Measurements from ENCODE around the gene TACR1. TPM values are rescaled to one million over a fixed set of nuclear protein-coding genes. Genes with fewer than 3 reads are reported as not detected.

Gene TACR1
- total RNA-seq, 1 experiment from 2014 or later: not detected

DNA sequence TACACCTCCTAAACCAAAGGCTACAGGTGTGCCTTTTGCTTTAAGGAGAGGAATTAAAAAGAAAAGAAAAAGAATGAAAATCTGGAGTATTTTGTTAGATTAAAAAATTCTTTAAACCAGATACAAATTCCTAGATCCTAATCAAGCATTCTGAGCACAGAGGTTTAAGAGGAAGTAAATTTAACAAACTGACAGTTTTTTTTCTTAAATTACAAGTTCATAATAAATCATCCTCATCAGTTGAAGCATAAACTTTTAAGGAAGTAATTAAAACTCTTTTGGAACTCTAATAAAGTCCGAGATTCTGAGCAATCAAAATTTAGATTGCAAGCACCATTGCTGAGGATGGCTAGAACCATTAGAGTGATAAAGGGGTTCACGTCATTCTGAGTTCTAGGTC is 165.8 kb downstream of the TACR1 start:
- POLR2A ChIA-PET (ENCODE audit: unreplicated experiment): no interaction called here
- CTCF ChIA-PET: no interaction called here
- Histone ChIP-seq H3K27ac (no peak overlapping the region), H3K9me3 (ENCODE audit: insufficient read depth, low read depth) (no peaks in the 10 kb centered on the region), H3K4me3 (no peak overlapping the region), H4K20me1 (ENCODE audit: insufficient read depth) (no peaks in the 10 kb centered on the region), H3K9me2 (ENCODE audit: insufficient read depth) (0 out of 2 replicates have a peak, but pooled peaks cover 3% of the 10 kb centered on the region), H3K4me2 (no peak overlapping the region), H2AFZ (no peak overlapping the region), H3K79me2 (ENCODE audit: low read depth) (no peaks in the 10 kb centered on the region), H3F3A (ENCODE audit: insufficient read depth, low read depth) (no peaks in the 10 kb centered on the region), H3K27me3 (ENCODE audit: insufficient read depth, low read depth) (no peaks in the 10 kb centered on the region), H3K4me1 (replicated peaks; ENCODE audit: insufficient read depth) (no peaks in the 10 kb centered on the region), H3K36me3 (ENCODE audit: low read depth) (no peaks in the 10 kb centered on the region)
- TF ChIP-seq, protein P1, sequence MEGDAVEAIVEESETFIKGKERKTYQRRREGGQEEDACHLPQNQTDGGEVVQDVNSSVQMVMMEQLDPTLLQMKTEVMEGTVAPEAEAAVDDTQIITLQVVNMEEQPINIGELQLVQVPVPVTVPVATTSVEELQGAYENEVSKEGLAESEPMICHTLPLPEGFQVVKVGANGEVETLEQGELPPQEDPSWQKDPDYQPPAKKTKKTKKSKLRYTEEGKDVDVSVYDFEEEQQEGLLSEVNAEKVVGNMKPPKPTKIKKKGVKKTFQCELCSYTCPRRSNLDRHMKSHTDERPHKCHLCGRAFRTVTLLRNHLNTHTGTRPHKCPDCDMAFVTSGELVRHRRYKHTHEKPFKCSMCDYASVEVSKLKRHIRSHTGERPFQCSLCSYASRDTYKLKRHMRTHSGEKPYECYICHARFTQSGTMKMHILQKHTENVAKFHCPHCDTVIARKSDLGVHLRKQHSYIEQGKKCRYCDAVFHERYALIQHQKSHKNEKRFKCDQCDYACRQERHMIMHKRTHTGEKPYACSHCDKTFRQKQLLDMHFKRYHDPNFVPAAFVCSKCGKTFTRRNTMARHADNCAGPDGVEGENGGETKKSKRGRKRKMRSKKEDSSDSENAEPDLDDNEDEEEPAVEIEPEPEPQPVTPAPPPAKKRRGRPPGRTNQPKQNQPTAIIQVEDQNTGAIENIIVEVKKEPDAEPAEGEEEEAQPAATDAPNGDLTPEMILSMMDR (conservative IDR thresholded peaks at IDR 0.05): no peak
- no peak for TF ChIP-seq EZH2 (IDR thresholded peaks at IDR 0.05; ENCODE audit: low read depth)
- intact Hi-C loops (cut with micrococcal nuclease; ENCODE audit: unreplicated experiment): no loop called here
- no TSS peak for BruUV-seq (replicated peaks)
- DNase-seq: no peak

DNA sequence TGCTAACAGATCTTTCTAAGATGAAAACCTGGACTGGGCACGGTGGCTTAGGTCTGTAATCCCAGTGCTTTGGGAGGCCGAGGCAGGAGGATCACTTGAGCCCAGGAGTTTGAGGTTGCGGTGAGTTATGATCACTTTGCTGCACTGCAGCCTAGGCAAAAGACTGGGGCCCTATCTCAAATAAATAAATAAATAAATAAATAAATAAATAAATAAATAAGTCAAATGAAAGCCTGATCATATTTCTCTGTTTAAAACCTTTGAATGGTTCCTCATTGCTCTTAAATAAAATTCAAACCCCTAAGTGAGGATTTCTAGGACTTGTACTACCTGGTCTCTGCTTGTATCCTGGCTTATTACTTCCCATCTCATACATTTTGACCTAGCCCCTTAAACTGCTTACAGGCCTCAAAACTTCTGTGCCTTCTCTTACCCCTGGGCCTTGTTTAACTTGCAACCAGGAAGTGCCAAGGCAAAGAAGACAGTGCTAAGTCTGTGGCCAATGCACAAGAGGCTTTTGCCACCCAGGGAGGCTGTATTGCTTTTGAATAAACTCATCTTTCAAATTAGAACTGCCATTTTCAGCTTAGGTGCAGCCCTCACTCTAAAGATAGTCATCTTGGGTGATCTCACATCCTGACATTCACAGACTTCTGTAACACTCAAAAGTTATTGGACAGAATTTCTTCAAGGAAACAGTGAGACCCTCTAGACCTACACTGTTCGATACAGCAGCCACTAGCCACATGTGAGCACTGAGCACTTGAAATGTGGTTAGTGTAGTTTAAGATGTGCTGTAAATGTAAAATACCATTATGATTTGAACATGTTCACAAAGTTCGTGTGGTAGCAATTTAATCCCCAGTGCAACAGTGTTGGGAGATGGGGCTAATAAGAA is 167.2 kb downstream of the TACR1 start:
- H3K4me2 ChIP-seq: no peak overlapping the region
- DNase-seq: no peak
- CTCF ChIA-PET: no interaction called here
- intact Hi-C loops (cut with micrococcal nuclease; ENCODE audit: unreplicated experiment): no loop called here
- H4K20me1 ChIP-seq (ENCODE audit: insufficient read depth): no peaks in the 10 kb centered on the region
- H3K36me3 ChIP-seq (ENCODE audit: low read depth): no peaks in the 10 kb centered on the region
- no peaks in the 10 kb centered on the region for H3K9me2 ChIP-seq (ENCODE audit: insufficient read depth)
- no peak overlapping the region for H2AFZ ChIP-seq
- H3K4me1 ChIP-seq (replicated peaks; ENCODE audit: insufficient read depth): no peaks in the 10 kb centered on the region
- TF ChIP-seq EZH2 (IDR thresholded peaks at IDR 0.05; ENCODE audit: low read depth): no peak
- TF ChIP-seq, protein P1 (conservative IDR thresholded peaks at IDR 0.05): no peak
- no peak overlapping the region for H3K4me3 ChIP-seq
- H3F3A ChIP-seq (ENCODE audit: insufficient read depth, low read depth): no peaks in the 10 kb centered on the region
- H3K27me3 ChIP-seq (ENCODE audit: insufficient read depth, low read depth): no peaks in the 10 kb centered on the region
- H3K27ac ChIP-seq: no peak overlapping the region
- POLR2A ChIA-PET (ENCODE audit: unreplicated experiment): no interaction called here
- no peaks in the 10 kb centered on the region for H3K9me3 ChIP-seq (ENCODE audit: insufficient read depth, low read depth)
- no peaks in the 10 kb centered on the region for H3K79me2 ChIP-seq (ENCODE audit: low read depth)
- no TSS peak for BruUV-seq (replicated peaks)

DNA sequence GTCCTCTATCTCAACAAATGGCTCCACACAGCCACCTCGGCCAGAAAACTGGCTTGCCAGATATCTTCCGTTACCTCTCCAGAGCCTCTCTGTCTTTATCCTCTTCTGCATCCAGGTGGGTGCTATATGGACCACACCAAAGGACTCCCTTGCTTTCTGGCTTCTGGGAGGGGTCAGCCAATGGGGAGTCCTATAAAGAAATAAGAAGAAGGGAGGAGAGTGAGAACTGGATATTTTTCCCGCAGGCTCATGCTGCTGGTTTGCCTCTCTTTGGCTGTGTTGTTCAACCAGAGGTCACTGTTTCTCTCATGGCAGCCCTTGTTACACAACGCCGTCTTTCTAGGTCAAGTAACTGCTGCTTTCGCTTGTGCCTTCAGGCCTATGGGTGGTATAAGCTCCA is 168.1 kb downstream of the TACR1 start:
- H3K4me3 ChIP-seq: no peak overlapping the region
- no peak overlapping the region for H2AFZ ChIP-seq
- intact Hi-C loops (cut with micrococcal nuclease; ENCODE audit: unreplicated experiment): no loop called here
- H3K9me3 ChIP-seq (ENCODE audit: insufficient read depth, low read depth): no peaks in the 10 kb centered on the region
- no peaks in the 10 kb centered on the region for H3K4me1 ChIP-seq (replicated peaks; ENCODE audit: insufficient read depth)
- no peaks in the 10 kb centered on the region for H3K36me3 ChIP-seq (ENCODE audit: low read depth)
- H3K4me2 ChIP-seq: no peak overlapping the region
- no peaks in the 10 kb centered on the region for H3F3A ChIP-seq (ENCODE audit: insufficient read depth, low read depth)
- H3K27ac ChIP-seq: no peak overlapping the region
- no peak for DNase-seq
- ChIA-PET CTCF (no interaction called here), POLR2A (ENCODE audit: unreplicated experiment) (no interaction called here)
- no TSS peak for BruUV-seq (replicated peaks)
- no peaks in the 10 kb centered on the region for H4K20me1 ChIP-seq (ENCODE audit: insufficient read depth)
- H3K9me2 ChIP-seq (ENCODE audit: insufficient read depth): no peaks in the 10 kb centered on the region
- TF ChIP-seq, protein P1 (conservative IDR thresholded peaks at IDR 0.05): no peak
- no peak for TF ChIP-seq EZH2 (IDR thresholded peaks at IDR 0.05; ENCODE audit: low read depth)
- no peaks in the 10 kb centered on the region for H3K27me3 ChIP-seq (ENCODE audit: insufficient read depth, low read depth)
- H3K79me2 ChIP-seq (ENCODE audit: low read depth): no peaks in the 10 kb centered on the region
